Measurements from ENCODE around the gene PDE4D. TPM values are rescaled to one million over a fixed set of nuclear protein-coding genes. Genes with fewer than 3 reads are reported as not detected.
"Not testable (repeated sequence)": the region's sequence is repeated elsewhere in the genome, so short reads cannot be mapped to it uniquely, and the experiment has no call there.

PDE4D gene
- total and polyA plus RNA-seq, 3 donors from 2014 or later, result 7.8 to 13.9 (median 8.7) TPM

DNA sequence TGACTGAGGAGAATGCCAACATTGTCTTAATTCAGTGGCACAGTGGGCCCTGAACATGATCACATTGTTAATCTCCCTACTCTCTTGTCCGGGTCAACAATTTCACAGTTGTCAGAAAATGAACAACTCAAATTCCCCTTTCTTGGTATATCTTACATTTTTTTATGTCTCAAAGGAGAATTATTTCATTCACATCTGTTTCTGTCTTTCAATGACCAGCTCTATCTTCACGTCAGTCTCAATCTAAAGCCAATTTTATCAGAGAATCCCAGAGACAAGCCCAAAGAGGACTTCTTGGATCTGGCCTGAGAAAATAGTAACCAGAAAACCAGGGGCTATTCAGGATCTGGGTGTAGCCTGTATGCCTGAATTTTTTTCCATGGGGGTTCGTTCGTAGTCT lies 477.5 kb downstream of the PDE4D start:
- no peaks in the 10 kb centered on the region for H3K27me3 ChIP-seq
- H3K4me3 ChIP-seq, result no peak overlapping the region
- H3K4me1 ChIP-seq, result no peaks in the 10 kb centered on the region
- WGBS, 2 donors, result 84 to 92% methylated on average over 4 of the region's 4 CpGs
- H3K9me3 ChIP-seq, result no peaks in the 10 kb centered on the region
- no peak for TF ChIP-seq POLR2A (IDR thresholded peaks at IDR 0.05)
- TF ChIP-seq, protein P1, sequence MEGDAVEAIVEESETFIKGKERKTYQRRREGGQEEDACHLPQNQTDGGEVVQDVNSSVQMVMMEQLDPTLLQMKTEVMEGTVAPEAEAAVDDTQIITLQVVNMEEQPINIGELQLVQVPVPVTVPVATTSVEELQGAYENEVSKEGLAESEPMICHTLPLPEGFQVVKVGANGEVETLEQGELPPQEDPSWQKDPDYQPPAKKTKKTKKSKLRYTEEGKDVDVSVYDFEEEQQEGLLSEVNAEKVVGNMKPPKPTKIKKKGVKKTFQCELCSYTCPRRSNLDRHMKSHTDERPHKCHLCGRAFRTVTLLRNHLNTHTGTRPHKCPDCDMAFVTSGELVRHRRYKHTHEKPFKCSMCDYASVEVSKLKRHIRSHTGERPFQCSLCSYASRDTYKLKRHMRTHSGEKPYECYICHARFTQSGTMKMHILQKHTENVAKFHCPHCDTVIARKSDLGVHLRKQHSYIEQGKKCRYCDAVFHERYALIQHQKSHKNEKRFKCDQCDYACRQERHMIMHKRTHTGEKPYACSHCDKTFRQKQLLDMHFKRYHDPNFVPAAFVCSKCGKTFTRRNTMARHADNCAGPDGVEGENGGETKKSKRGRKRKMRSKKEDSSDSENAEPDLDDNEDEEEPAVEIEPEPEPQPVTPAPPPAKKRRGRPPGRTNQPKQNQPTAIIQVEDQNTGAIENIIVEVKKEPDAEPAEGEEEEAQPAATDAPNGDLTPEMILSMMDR (IDR thresholded peaks at IDR 0.05), result no peak
- no peak for DNase-seq
- intact Hi-C loops (cut with DNase I; ENCODE audit: low total_unique reads), result no loop called here
- no peak overlapping the region for H3K27ac ChIP-seq
- H3K36me3 ChIP-seq (ENCODE audit: low read depth, missing control alignments), result no peaks in the 10 kb centered on the region

DNA sequence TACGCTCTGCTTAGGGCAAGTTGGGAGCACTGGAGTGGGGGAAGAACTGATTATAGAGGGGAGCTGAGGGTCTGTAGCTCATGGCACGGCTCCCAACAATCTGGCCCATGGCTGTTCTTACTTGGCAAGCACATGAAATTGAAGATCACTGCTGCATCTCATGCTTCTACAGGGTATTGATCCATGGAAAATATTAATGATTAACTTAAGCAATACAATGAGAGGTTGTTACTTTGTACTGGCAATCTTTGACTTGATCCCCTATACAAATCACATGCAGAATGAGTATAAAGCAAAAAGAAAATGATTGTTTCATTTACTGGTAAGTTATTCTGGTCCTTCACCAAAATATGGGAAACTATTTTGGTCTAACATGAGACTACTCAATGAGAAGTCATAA lies 481.1 kb downstream of the PDE4D start:
- Histone ChIP-seq H3K9me3 (no peaks in the 10 kb centered on the region), H3K4me1 (no peaks in the 10 kb centered on the region), H3K27me3 (no peaks in the 10 kb centered on the region), H3K27ac (no peak overlapping the region), H3K36me3 (ENCODE audit: low read depth, missing control alignments) (no peaks in the 10 kb centered on the region), H3K4me3 (no peak overlapping the region)
- 73 to 92% methylated on average over 2 of the region's 2 CpGs for WGBS, 2 donors
- intact Hi-C loops (cut with DNase I; ENCODE audit: low total_unique reads), result no loop called here
- no peak for DNase-seq
- TF ChIP-seq, protein P1 (IDR thresholded peaks at IDR 0.05), result no peak
- no peak for TF ChIP-seq POLR2A (IDR thresholded peaks at IDR 0.05)

DNA sequence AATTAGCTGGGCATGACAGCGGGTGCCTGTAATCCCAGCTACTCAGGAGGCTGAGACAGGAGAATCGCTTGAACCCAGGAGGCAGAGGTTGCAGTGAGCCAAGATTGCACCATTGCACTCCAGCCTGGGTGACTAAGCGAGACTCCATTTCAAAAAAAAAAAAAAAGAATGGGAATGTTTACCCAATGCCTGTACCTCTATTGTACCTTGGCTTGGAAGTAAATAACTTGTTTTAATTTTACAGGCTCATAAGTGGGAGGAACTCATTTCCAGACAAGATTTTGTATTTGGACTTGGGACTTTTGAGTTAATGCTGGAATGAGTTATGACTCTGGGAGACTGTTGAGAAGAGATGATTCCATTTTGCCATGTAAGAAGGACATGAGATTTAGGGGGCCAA lies 484.5 kb downstream of the PDE4D start:
- DNase-seq; H3K4me3 ChIP-seq; intact Hi-C loops (cut with DNase I; ENCODE audit: low total_unique reads); H3K36me3 ChIP-seq (ENCODE audit: low read depth, missing control alignments); H3K27me3 ChIP-seq; H3K9me3 ChIP-seq; H3K27ac ChIP-seq; H3K4me1 ChIP-seq: not testable (repeated sequence)
- WGBS, 2 donors, result 95 to 98% methylated on average over 3 of the region's 3 CpGs

DNA sequence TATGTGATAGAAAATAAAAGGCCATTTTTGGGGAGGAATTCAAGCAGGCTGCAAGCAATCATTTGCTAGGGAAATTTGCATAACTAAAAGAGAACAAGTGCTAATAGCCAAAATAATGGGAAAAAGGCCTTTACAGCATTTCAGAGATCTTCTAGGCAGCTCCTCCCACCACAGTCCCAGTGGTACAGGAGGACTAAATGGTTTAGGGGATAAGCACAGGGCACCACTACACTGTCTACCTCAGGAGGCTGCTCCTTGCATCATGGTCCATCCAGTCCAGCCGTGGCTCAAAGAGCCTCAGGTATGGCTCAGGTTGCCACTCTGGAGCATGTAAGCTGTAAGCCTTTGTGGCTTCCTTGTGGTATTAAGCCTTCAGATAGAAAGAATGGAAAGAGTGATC lies 485.6 kb downstream of the PDE4D start:
- no peaks in the 10 kb centered on the region for H3K4me1 ChIP-seq
- H3K4me3 ChIP-seq, result no peak overlapping the region
- intact Hi-C loops (cut with DNase I; ENCODE audit: low total_unique reads), result no loop called here
- 89 to 100% methylated on average over 1 of the region's 1 CpG for WGBS, 2 donors
- no peak for DNase-seq
- H3K27me3 ChIP-seq, result no peaks in the 10 kb centered on the region
- TF ChIP-seq POLR2A (IDR thresholded peaks at IDR 0.05), result no peak
- TF ChIP-seq, protein P1 (IDR thresholded peaks at IDR 0.05), result no peak
- H3K36me3 ChIP-seq (ENCODE audit: low read depth, missing control alignments), result no peaks in the 10 kb centered on the region
- no peaks in the 10 kb centered on the region for H3K9me3 ChIP-seq
- no peak overlapping the region for H3K27ac ChIP-seq

DNA sequence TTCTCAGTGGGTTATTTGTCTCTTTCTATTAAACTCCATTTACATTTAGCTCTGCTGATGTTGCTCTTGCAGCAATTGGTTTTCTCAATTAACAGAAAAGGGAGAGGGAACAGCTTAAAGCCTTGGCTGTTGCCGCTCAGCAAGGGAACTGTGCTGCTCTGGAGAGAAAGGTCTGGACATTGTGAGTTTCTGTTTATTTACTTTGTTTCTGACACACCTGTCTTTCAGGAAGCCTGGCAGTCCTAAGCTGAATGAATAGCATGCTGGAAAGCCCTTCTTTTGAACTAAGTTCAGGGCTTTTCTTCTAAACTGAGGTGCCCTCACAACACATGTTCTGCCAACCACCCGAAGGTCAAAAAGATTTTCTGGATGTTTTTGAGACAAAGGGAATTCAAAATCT lies 491.9 kb downstream of the PDE4D start:
- intact Hi-C loops (cut with DNase I; ENCODE audit: low total_unique reads), result no loop called here
- H3K4me3 ChIP-seq, result no peak overlapping the region
- 62 to 82% methylated on average over 2 of the region's 2 CpGs for WGBS, 2 donors
- no peaks in the 10 kb centered on the region for H3K9me3 ChIP-seq
- no peaks in the 10 kb centered on the region for H3K27me3 ChIP-seq
- no peak for DNase-seq
- H3K4me1 ChIP-seq, result no peaks in the 10 kb centered on the region
- H3K27ac ChIP-seq, result no peak overlapping the region
- TF ChIP-seq, protein P1 (IDR thresholded peaks at IDR 0.05), result no peak
- no peak for TF ChIP-seq POLR2A (IDR thresholded peaks at IDR 0.05)
- H3K36me3 ChIP-seq (ENCODE audit: low read depth, missing control alignments), result no peaks in the 10 kb centered on the region

DNA sequence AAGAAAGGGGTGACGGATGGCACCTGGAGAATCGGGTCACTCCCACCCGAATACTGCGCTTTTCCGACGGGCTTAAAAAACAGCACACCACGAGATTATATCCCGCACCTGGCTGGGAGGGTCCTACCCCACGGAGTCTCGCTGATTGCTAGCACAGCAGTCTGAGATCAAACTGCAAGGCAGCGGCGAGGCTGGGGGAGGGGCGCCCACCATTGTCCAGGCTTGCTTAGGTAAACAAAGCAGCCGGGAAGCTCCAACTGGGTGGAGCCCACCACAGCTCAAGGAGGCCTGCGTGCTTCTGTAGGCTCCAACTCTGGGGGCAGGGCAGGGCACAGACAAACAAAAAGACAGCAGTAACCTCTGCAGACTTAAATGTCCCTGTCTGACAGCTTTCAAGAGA lies 498.6 kb downstream of the PDE4D start:
- DNase-seq; H3K4me3 ChIP-seq; H3K4me1 ChIP-seq; H3K36me3 ChIP-seq (ENCODE audit: low read depth, missing control alignments); H3K27me3 ChIP-seq; H3K9me3 ChIP-seq; intact Hi-C loops (cut with DNase I; ENCODE audit: low total_unique reads); H3K27ac ChIP-seq: not testable (repeated sequence)
- WGBS, 2 donors, result 65 to 92% methylated on average over 2 to 15 of the region's 15 CpGs
